Neural cell (in vitro differentiated cells): ENCODE results near the gene SWAP70. TPM values are rescaled to one million over a fixed set of nuclear protein-coding genes. Genes with fewer than 3 reads are reported as not detected.

ENCODE experiments used
- H2AFZ ChIP-seq: fragments of 200-600, 300-800 bp; sonication (generic), shearing (Covaris generic); 2 replicates; pipeline ENCODE4 v1.6.0; 2014; ENCODE audit warnings: low read depth, mild to moderate bottlenecking, antibody characterized with exemption, low read length, moderate library complexity
- H3F3A ChIP-seq: fragments of 200-600 bp; shearing (Covaris generic); 2 replicates; pipeline ENCODE4 v1.6.1; 2016; ENCODE audit warnings: mild to moderate bottlenecking, moderate library complexity, mixed read lengths, antibody characterized with exemption, low read length; ENCODE audit not compliant: insufficient read depth, poor library complexity, severe bottlenecking
- H3K27ac ChIP-seq: fragments of 200-600, 300-800 bp; sonication (generic), shearing (Covaris generic); 2 replicates; pipeline ENCODE4 v1.5.1; 2014; ENCODE audit warnings: mild to moderate bottlenecking, low read length, moderate library complexity
- H3K27me3 ChIP-seq: fragments of 300-800, 200-600 bp; sonication (generic), shearing (Covaris generic); 2 replicates; pipeline ENCODE4 v1.6.0; 2014; ENCODE audit warnings: mild to moderate bottlenecking, low read depth, low read length, moderate library complexity; ENCODE audit not compliant: insufficient read depth
- H3K36me3 ChIP-seq: fragments of 300-800, 200-600 bp; sonication (generic), shearing (Covaris generic); 2 replicates; pipeline ENCODE4 v1.5.1; 2014; ENCODE audit warnings: mild to moderate bottlenecking, antibody characterized with exemption, low read length, moderate library complexity; ENCODE audit not compliant: insufficient read depth
- H3K4me2 ChIP-seq: fragments of 300-800, 200-600 bp; sonication (generic), shearing (Covaris generic); 2 replicates; pipeline ENCODE4 v1.6.0; 2014; ENCODE audit warnings: mild to moderate bottlenecking, low read length
- H3K4me3 ChIP-seq: fragments of 300-800, 200-600 bp; sonication (generic), shearing (Covaris generic); 2 replicates; pipeline ENCODE4 v1.5.1; 2014; ENCODE audit warnings: mild to moderate bottlenecking, low read length, moderate library complexity
- H3K79me2 ChIP-seq: fragments of 200-600 bp; shearing (Covaris generic); replicated peaks from 2 replicates; pipeline ENCODE4 v1.6.0; 2014; ENCODE audit warnings: mild to moderate bottlenecking, low read length, moderate library complexity; ENCODE audit not compliant: insufficient read depth
- H3K9ac ChIP-seq: fragments of 300-800, 200-600 bp; sonication (generic), shearing (Covaris generic); 2 replicates; pipeline ENCODE4 v1.6.1; 2016; ENCODE audit warnings: mild to moderate bottlenecking, low read length, mixed read lengths
- H3K9me2 ChIP-seq: fragments of 200-600 bp; shearing (Covaris generic); 2 replicates; pipeline ENCODE4 v1.6.1; 2016; ENCODE audit warnings: mild to moderate bottlenecking, low read length, mixed read lengths; ENCODE audit not compliant: insufficient read depth
- H3K9me3 ChIP-seq: fragments of 200-600, 300-800 bp; sonication (generic), shearing (Covaris generic); 2 replicates; pipeline ENCODE4 v1.6.1; 2016; ENCODE audit warnings: mild to moderate bottlenecking, mixed run types, low read length, moderate library complexity, mixed read lengths
- H4K20me1 ChIP-seq: fragments of 200-600 bp; shearing (Covaris generic); 2 replicates; pipeline ENCODE4 v1.6.1; 2016; ENCODE audit warnings: mild to moderate bottlenecking, mixed run types; ENCODE audit not compliant: insufficient read depth
- CTCF ChIP-seq: fragments of 450-650 bp; IDR thresholded peaks from 2 replicates; pipeline ENCODE4 v1.5.1; 2014; ENCODE audit warnings: antibody characterized with exemption, mild to moderate bottlenecking, moderate library complexity; ENCODE audit not compliant: poor library complexity, severe bottlenecking
- EP300 ChIP-seq: fragments of 450-650 bp; conservative IDR thresholded peaks from 2 replicates; pipeline ENCODE4 v1.6.1; 2014; ENCODE audit warnings: antibody characterized with exemption, mild to moderate bottlenecking, moderate library complexity; ENCODE audit not compliant: poor library complexity, severe bottlenecking
- MXI1 ChIP-seq: fragments of 450-650 bp; conservative IDR thresholded peaks from 2 replicates; pipeline ENCODE4 v1.6.1; 2014; ENCODE audit warnings: antibody characterized with exemption, mild to moderate bottlenecking; ENCODE audit not compliant: poor library complexity, severe bottlenecking
- POLR2AphosphoS5 ChIP-seq: IDR thresholded peaks from 2 replicates; pipeline ENCODE4 v1.6.1; 2012
- RAD21 ChIP-seq: fragments of 450-650 bp; conservative IDR thresholded peaks from 2 replicates; pipeline ENCODE4 v1.6.1; 2014; ENCODE audit warnings: antibody characterized with exemption, mild to moderate bottlenecking, moderate library complexity
- TAF1 ChIP-seq: IDR thresholded peaks from 2 replicates; pipeline ENCODE4 v1.6.1; 2012; ENCODE audit warnings: low read depth
- polyA plus RNA-seq: library from polyadenylated mRNA; depleted of rRNA; stranded (reverse); fragments of >200 nt; gene quantifications from 2 replicates; pipeline ENCODE4 v1.2.3, GENCODE V29; 2014
- TF ChIP-seq, protein P1 (sequence below): IDR thresholded peaks from 2 replicates; pipeline ENCODE4 v1.6.1; 2012; ENCODE audit warnings: borderline replicate concordance

The SWAP70 gene
- polyA plus RNA-seq, 1 donor from 2014 or later, result 1.4 TPM

DNA sequence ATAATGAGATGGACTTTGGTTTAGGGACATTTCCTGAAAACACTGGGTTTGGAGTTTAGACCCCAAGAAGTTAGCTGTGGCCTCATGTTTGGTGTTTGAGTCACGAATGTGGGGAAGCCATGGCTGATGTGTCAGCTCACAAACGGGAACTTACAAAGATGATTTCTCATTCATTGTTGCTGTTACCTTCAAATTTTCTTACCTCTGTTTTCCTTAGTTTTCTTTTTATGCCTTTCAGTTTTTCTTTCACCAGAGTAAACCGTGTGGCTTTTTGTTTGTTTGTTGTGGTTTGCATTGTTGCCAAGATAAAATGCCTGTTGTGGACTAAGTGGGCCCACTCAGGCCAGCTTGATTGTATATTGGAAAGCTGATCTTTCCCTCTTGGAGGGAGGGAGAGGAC lies 89.1 kb downstream of the SWAP70 start:
- Histone ChIP-seq H3K4me2 (no peak overlapping the region), H3K79me2 (no peaks in the 10 kb centered on the region), H2AFZ (no peak overlapping the region), H3K27ac (no peak overlapping the region), H3K36me3 (no peaks in the 10 kb centered on the region), H3K9ac (no peak overlapping the region), H3K4me3 (no peak overlapping the region), H4K20me1 (no peaks in the 10 kb centered on the region), H3K27me3 (no peaks in the 10 kb centered on the region), H3K9me3 (no peaks in the 10 kb centered on the region), H3F3A (no peaks in the 10 kb centered on the region), H3K9me2 (no peaks in the 10 kb centered on the region)
- TF ChIP-seq, protein P1, sequence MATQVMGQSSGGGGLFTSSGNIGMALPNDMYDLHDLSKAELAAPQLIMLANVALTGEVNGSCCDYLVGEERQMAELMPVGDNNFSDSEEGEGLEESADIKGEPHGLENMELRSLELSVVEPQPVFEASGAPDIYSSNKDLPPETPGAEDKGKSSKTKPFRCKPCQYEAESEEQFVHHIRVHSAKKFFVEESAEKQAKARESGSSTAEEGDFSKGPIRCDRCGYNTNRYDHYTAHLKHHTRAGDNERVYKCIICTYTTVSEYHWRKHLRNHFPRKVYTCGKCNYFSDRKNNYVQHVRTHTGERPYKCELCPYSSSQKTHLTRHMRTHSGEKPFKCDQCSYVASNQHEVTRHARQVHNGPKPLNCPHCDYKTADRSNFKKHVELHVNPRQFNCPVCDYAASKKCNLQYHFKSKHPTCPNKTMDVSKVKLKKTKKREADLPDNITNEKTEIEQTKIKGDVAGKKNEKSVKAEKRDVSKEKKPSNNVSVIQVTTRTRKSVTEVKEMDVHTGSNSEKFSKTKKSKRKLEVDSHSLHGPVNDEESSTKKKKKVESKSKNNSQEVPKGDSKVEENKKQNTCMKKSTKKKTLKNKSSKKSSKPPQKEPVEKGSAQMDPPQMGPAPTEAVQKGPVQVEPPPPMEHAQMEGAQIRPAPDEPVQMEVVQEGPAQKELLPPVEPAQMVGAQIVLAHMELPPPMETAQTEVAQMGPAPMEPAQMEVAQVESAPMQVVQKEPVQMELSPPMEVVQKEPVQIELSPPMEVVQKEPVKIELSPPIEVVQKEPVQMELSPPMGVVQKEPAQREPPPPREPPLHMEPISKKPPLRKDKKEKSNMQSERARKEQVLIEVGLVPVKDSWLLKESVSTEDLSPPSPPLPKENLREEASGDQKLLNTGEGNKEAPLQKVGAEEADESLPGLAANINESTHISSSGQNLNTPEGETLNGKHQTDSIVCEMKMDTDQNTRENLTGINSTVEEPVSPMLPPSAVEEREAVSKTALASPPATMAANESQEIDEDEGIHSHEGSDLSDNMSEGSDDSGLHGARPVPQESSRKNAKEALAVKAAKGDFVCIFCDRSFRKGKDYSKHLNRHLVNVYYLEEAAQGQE, result no peak
- TF ChIP-seq MXI1 (no peak), POLR2AphosphoS5 (no peak)

DNA sequence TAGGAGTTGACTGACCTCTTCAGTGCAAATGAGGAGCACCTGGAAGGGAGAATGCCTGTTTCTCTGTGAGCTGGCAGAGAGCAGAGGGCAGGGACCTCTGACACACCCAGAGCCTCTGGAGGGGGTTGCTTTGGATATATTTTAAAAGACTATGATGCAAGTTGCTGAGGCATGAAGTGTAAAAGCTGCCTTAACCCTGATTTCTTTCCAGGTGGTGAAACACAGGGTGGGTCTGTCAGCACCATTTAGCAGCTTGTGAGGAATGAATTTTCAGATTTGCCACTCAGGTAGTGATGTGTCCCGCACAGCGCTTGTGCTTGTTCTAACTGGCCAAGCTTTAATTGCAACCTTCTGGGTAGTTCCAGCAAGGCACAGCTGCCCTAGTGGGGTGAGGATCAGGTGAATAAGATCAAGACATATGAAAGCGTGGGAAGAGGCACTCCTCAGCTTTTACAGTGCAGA lies 90.2 kb downstream of the SWAP70 start:
- Histone ChIP-seq H3K27me3 (peaks cover 7% of the 10 kb centered on the region), H3F3A (no peaks in the 10 kb centered on the region), H3K9ac (no peak overlapping the region), H3K9me2 (no peaks in the 10 kb centered on the region), H2AFZ (no peak overlapping the region), H3K36me3 (no peaks in the 10 kb centered on the region), H3K79me2 (no peaks in the 10 kb centered on the region), H3K9me3 (no peaks in the 10 kb centered on the region), H3K4me3 (no peak overlapping the region), H4K20me1 (no peaks in the 10 kb centered on the region), H3K27ac (no peak overlapping the region), H3K4me2 (no peak overlapping the region)
- TF ChIP-seq EP300 (no peak), TAF1 (no peak), RAD21 (no peak), CTCF (no peak)
- TF ChIP-seq, protein P1, result no peak
